Fibroblast of skin of left biceps (primary cell): ENCODE results near the gene TSGA10IP.

Experiments
- DNase-seq, 2 experiments: peaks; one replicate each; pipeline ENCODE4 v3.0.0-alpha.2; 2013; ENCODE audit warnings: low read depth in 2 of 2

TSGA10IP gene

DNA sequence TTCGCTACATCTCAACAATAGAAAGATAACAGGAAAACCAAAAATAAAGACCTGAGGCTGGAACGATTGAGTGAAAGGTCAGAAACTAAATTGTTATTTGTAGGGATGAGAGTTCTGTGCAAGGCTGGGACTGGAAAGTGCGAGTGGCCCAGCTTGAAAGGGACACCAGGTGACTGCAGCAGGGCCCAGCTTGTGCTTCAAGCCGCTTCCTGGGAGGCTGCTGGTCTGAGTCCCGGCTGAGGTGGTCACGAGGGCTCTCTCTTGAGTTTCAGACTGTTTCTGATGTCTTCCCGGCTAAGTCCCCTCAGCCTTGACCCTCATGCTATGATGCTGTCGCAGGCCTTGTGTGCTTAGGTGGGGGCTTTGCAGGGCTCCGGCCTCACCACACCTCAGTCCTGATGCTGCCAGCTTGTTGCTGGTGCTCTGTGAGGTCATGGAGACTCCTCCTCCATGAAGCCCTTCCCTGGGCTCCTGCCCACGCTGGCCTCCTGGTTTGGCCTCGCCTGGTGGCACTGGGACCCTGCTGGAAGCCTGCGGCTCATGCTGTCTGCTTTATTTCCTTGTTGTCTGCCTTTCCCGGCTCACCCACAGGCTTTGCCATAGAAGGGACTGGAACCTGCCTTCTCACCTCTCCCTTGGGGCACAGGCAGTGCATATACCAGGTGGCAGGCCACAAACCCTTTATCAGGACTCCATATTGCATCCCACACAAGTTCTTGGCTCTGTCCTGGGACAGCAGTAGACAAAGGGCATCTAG lies 61.0 kb downstream of the TSGA10IP start:
- DNase-seq: no peak

DNA sequence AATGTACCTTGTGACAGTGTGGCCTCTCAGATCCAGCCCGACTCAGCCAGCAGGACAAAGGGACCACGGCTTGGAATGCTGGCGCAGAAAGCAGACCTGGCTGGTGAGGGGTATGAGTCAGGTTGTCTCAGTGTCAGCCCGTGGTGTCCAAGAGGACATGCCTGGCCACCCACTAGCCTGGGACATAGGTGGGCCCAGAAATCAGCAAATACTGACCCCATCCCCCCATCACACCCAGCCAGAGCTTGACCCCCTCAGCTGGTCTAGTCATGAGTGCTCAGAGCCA lies 61.6 kb downstream of the TSGA10IP start:
- no peak for DNase-seq

DNA sequence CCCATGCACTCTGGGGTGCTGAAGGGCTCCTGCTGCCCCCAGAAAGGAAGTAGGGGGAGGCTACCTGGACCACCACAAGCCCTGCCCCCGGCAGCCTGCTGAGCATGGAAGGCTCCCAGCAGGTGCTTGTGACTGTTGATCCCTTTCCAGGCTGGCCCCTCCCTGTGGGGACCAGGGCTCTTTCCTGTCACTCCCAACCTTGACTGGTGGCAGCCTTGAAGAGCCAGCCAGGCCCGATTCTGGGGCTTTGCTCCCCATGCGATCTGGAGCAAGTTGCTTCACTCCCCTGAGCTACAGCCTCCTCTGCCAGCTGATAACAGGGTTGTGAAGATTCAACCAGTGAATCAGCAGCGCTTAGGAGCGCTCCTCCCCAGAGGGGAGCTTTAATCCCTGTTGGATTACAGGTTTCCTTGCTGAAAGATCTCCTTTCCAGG lies 61.9 kb downstream of the TSGA10IP start:
- no peak for DNase-seq

DNA sequence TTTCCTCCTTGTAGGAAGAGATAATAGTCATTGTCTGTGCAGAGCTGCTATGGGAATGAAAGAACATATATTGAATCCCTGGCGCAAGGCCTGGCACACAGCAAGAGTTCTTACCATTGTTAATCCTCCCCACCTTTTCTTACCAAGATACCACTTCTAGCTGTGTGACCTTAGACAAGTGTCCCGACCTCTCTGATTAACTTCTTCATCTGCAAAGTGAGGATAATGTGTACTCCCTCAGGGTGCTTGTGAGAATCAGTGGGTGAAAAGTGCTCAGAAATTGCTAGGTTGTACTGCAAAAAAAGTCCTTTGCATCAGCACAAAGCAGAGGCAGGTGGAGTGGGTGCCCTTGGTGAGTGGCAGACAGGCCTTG lies 62.8 kb downstream of the TSGA10IP start:
- no peak for DNase-seq

DNA sequence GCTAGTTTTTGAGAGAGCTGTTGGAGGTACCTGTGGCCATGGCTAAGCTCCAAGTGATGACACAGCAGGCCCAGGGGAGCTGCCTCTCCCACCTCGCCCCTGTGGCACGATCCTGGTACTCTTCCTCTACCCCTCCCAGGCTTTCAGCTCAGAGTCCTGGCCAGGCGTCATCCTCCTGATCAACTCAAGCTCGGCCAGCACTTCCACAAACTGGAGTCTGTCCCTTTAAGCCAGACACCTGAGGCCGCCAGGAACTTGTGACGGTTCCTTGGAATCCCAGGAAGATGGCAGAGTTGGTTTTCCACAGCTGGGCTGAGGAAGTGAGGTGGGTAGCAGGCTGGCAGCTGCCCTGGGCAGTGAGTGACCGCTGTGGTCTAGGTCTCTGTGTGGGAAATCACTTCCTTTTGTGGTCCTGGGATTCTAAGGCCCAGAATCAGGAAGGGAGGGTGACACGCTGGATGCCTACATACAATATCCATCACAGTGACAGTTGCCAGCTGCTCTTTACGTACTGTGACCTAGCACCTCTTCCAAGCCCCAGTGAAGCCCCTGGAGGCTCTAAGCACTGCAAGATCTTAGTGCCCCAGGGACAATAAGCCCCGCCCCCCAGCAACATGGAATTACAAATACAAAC lies 63.3 kb downstream of the TSGA10IP start:
- DNase-seq: no peak
